Keratinocyte (primary cell): ENCODE data around the gene KIF11. TPM values are rescaled to one million over a fixed set of nuclear protein-coding genes. Genes with fewer than 3 reads are reported as not detected.

Experiments used
- DNase-seq: peaks from one replicate; pipeline ENCODE4 v3.0.0-alpha.2; 2011; ENCODE audit warnings: low read depth, missing footprints, low spot score
- FAIRE-seq: peaks from 2 replicates; lab custom pipeline; 2011; peaks lifted over from hg19 to GRCh38; lab: Jason Lieb, UNC
- H2AFZ ChIP-seq: 2 replicates; pipeline ENCODE4 v1.6.0; 2012; ENCODE audit warnings: low read length, control low read depth, inconsistent platforms; ENCODE audit not compliant: control insufficient read depth
- H3K27ac ChIP-seq: 2 replicates; pipeline ENCODE4 v1.5.1; 2011; ENCODE audit warnings: low read length; ENCODE audit not compliant: control insufficient read depth, insufficient read depth
- H3K27me3 ChIP-seq: 3 replicates; pipeline ENCODE4 v1.6.0; 2011; ENCODE audit warnings: low read length; ENCODE audit not compliant: control insufficient read depth, insufficient read depth; ENCODE audit errors: extremely low read depth
- H3K36me3 ChIP-seq, 2 experiments: 2 replicates in 1 of 2; 3 replicates in 1 of 2; pipeline ENCODE4 v1.5.1; 2011; ENCODE audit warnings: low read length in 2 of 2, mild to moderate bottlenecking in 1 of 2; ENCODE audit not compliant: control insufficient read depth in 2 of 2, insufficient read depth in 2 of 2; ENCODE audit errors: extremely low read depth in 1 of 2
- H3K4me1 ChIP-seq: 3 replicates; pipeline ENCODE4 v1.5.1; 2011; ENCODE audit warnings: low read length; ENCODE audit not compliant: control insufficient read depth, insufficient read depth; ENCODE audit errors: extremely low read depth
- H3K4me2 ChIP-seq: 3 replicates; pipeline ENCODE4 v1.6.0; 2011; ENCODE audit warnings: low read depth, low read length; ENCODE audit not compliant: control insufficient read depth, insufficient read depth; ENCODE audit errors: extremely low read depth
- H3K4me3 ChIP-seq, 3 experiments: fragments of 200-600 bp in 1 of 3; sonication (generic) in 1 of 3; 2 replicates in 2 of 3; 3 replicates in 1 of 3; pipeline ENCODE4 v1.5.1; 2011 to 2016; ENCODE audit warnings: low read length in 3 of 3, mild to moderate bottlenecking in 3 of 3, control low read depth in 2 of 3, inconsistent platforms in 1 of 3, low read depth in 1 of 3, mixed read lengths in 1 of 3, mixed run types in 1 of 3, moderate library complexity in 1 of 3; ENCODE audit not compliant: control insufficient read depth in 2 of 3, insufficient read depth in 2 of 3; ENCODE audit errors: extremely low read depth in 1 of 3
- H3K79me2 ChIP-seq: 2 replicates; pipeline ENCODE4 v1.6.0; 2012; ENCODE audit warnings: low read length; ENCODE audit not compliant: control insufficient read depth, insufficient read depth
- H3K9ac ChIP-seq: 3 replicates; pipeline ENCODE4 v1.6.0; 2011; ENCODE audit warnings: low read length; ENCODE audit not compliant: control insufficient read depth, insufficient read depth; ENCODE audit errors: extremely low read depth
- H3K9me1 ChIP-seq: 3 replicates; pipeline ENCODE4 v1.6.0; 2011; ENCODE audit warnings: low read length; ENCODE audit not compliant: control insufficient read depth, insufficient read depth; ENCODE audit errors: extremely low read depth
- H3K9me3 ChIP-seq: 2 replicates; pipeline ENCODE4 v1.5.1; 2012; ENCODE audit warnings: low read depth, low read length; ENCODE audit not compliant: control insufficient read depth
- H4K20me1 ChIP-seq: 3 replicates; pipeline ENCODE4 v1.6.0; 2011; ENCODE audit warnings: low read length; ENCODE audit not compliant: control insufficient read depth, insufficient read depth; ENCODE audit errors: extremely low read depth
- EZH2 ChIP-seq: IDR thresholded peaks from one replicate; pipeline ENCODE4 v1.6.1; 2012; ENCODE audit warnings: inconsistent platforms, mild to moderate bottlenecking, low read length, moderate library complexity
- dilution Hi-C: fragments of 300-500 bp; cut with MboI; formaldehyde crosslinking; loops from one replicate; pipeline ENCODE4 v1.7.0; 2020; ENCODE audit warnings: low sequenced_read_pairs; ENCODE audit not compliant: extremely low pct_ligation_motif_present
- polyA plus RNA-seq, 5 experiments: library from polyadenylated mRNA; depleted of rRNA in 3 of 5; stranded (reverse) in 3 of 5; stranded (forward) in 1 of 5; unstranded in 1 of 5; fragments of >200 nt; gene quantifications; 1 replicate in 1 of 5; 2 replicates in 3 of 5; 3 replicates in 1 of 5; pipeline versions ENCODE4 v1.2.1 to v1.2.3, GENCODE V29; 2011 to 2012; ENCODE audit warnings: missing spikeins in 2 of 5, low read depth in 1 of 5, low replicate concordance in 1 of 5
- TF ChIP-seq, protein P1 (sequence below), 3 experiments: IDR thresholded peaks in 1 of 3; conservative IDR thresholded peaks in 1 of 3; optimal IDR thresholded peaks in 1 of 3; 2 replicates in 2 of 3; 3 replicates in 1 of 3; pipeline versions ENCODE3 to v1.5.1; 2011; ENCODE audit warnings: low read length in 3 of 3, mild to moderate bottlenecking in 3 of 3, moderate library complexity in 2 of 3, control low read depth in 1 of 3, inconsistent platforms in 1 of 3; ENCODE audit not compliant: insufficient read depth in 2 of 3; ENCODE audit errors: extremely low read depth in 1 of 3

The KIF11 gene
- polyA plus RNA-seq, 1 donor (not counting 4 experiments of a cell fraction or from before 2014, with no cell fraction given), result 10.6 TPM

DNA sequence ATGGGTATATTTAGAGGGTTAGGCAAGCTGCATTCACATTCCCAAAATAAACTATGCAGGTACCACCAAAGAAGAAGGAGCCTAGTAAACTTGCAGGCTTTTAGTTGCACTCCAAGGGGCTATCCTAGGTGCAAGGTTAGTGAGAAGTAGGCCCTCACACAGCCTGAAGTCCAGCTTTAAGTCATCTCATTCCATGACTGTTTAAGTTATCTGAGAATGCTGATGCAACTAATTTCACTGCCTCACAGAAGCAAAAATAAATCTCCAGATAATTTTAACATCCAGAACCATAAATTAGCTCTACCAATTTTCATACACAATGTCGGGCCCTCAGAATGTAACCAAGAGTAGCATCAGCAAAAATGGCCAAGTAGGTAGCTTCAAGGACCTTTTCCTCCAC, 62.5 kb downstream of the KIF11 start:
- no peak overlapping the region for H3K4me2 ChIP-seq
- H3K27me3 ChIP-seq, result no peaks in the 10 kb centered on the region
- dilution Hi-C loops, result no loop called here
- no peaks in the 10 kb centered on the region for H3K4me1 ChIP-seq
- H3K27ac ChIP-seq, result no peak overlapping the region
- no peaks in the 10 kb centered on the region for H3K79me2 ChIP-seq
- no peaks in the 10 kb centered on the region for H4K20me1 ChIP-seq
- DNase-seq (no peak), FAIRE-seq (no peak)
- H3K36me3 ChIP-seq, result peaks cover 0 to 6% of the 10 kb centered on the region in 2 experiments
- H3K9ac ChIP-seq, result no peak overlapping the region
- H3K9me1 ChIP-seq, result no peaks in the 10 kb centered on the region
- H3K4me3 ChIP-seq, result no peak overlapping the region
- TF ChIP-seq, protein P1, sequence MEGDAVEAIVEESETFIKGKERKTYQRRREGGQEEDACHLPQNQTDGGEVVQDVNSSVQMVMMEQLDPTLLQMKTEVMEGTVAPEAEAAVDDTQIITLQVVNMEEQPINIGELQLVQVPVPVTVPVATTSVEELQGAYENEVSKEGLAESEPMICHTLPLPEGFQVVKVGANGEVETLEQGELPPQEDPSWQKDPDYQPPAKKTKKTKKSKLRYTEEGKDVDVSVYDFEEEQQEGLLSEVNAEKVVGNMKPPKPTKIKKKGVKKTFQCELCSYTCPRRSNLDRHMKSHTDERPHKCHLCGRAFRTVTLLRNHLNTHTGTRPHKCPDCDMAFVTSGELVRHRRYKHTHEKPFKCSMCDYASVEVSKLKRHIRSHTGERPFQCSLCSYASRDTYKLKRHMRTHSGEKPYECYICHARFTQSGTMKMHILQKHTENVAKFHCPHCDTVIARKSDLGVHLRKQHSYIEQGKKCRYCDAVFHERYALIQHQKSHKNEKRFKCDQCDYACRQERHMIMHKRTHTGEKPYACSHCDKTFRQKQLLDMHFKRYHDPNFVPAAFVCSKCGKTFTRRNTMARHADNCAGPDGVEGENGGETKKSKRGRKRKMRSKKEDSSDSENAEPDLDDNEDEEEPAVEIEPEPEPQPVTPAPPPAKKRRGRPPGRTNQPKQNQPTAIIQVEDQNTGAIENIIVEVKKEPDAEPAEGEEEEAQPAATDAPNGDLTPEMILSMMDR (optimal IDR thresholded peaks at IDR 0.05 in 1 of 3, IDR thresholded peaks at IDR 0.05 in 1 of 3, conservative IDR thresholded peaks at IDR 0.05 in 1 of 3; ENCODE audit: extremely low read depth in 1 of 3, insufficient read depth in 2 of 3, low read length in 3 of 3), result no peak
- TF ChIP-seq EZH2, result no peak
- H3K9me3 ChIP-seq, result no peaks in the 10 kb centered on the region
- H2AFZ ChIP-seq, result no peak overlapping the region

DNA sequence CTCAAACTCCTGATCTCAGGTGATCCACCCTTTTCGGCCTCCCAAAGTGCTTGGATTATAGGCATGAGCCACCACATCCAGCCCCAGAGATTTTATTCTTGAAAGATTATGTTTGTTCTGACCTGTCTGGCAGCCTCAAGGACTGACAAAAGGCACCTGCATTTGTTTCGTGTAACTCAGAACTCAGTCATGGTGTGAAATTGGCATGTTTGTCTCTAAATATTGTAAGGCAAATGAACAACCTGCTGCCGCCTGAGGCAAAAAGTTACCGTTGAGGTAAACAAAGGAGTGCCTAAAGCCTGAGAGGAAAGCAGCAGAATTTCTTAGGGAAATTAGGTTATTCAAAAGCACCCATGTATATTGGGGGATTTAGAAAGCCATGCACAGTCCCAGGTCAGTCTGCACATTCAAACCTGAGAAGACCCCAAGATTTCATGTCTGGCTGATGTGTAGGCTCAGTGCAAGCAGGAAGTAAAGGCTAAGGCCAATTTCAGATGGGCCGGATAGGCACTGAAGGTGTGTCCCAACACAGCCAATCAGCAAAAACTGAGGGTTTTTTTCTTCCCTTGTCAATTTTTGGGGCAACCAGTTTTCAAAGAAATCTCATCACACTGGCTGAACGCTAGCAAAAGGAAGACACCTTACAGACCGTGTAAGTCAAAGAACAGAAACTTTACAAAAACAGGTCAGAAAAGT, 63.5 kb downstream of the KIF11 start:
- Histone ChIP-seq H3K9ac (no peak overlapping the region), H2AFZ (no peak overlapping the region), H3K27ac (no peak overlapping the region), H3K9me1 (no peaks in the 10 kb centered on the region), H3K79me2 (no peaks in the 10 kb centered on the region), H3K4me1 (no peaks in the 10 kb centered on the region), H3K36me3 (no peaks in the 10 kb centered on the region), H4K20me1 (no peaks in the 10 kb centered on the region), H3K27me3 (no peaks in the 10 kb centered on the region), H3K4me2 (no peak overlapping the region), H3K9me3 (no peaks in the 10 kb centered on the region), H3K4me3 (no peak overlapping the region)
- dilution Hi-C loops, result no loop called here
- FAIRE-seq (no peak), DNase-seq (no peak)
- no peak for TF ChIP-seq EZH2
- TF ChIP-seq, protein P1 (optimal IDR thresholded peaks at IDR 0.05 in 1 of 3, IDR thresholded peaks at IDR 0.05 in 1 of 3, conservative IDR thresholded peaks at IDR 0.05 in 1 of 3; ENCODE audit: extremely low read depth in 1 of 3, insufficient read depth in 2 of 3, low read length in 3 of 3), result no peak
